ENCODE measurements around the gene UGT8.
A peak's percentile ranks its signal among the peaks of the same experiment; 100 is the strongest.
"Not testable (repeated sequence)": the region's sequence is repeated elsewhere in the genome, so short reads cannot be mapped to it uniquely, and the experiment has no call there.

UGT8 gene, protein sequence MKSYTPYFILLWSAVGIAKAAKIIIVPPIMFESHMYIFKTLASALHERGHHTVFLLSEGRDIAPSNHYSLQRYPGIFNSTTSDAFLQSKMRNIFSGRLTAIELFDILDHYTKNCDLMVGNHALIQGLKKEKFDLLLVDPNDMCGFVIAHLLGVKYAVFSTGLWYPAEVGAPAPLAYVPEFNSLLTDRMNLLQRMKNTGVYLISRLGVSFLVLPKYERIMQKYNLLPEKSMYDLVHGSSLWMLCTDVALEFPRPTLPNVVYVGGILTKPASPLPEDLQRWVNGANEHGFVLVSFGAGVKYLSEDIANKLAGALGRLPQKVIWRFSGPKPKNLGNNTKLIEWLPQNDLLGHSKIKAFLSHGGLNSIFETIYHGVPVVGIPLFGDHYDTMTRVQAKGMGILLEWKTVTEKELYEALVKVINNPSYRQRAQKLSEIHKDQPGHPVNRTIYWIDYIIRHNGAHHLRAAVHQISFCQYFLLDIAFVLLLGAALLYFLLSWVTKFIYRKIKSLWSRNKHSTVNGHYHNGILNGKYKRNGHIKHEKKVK

GRCh38 chr4:114598191-114599121 lies at the start of gene UGT8:
TSS of gene UGT8 (plus strand) at chr4:114598807. CDS start at chr4:114622881, 24,074 bp downstream.
- DNase-seq (ENCODE audit: low spot score) = peak; percentile 53

DNA sequence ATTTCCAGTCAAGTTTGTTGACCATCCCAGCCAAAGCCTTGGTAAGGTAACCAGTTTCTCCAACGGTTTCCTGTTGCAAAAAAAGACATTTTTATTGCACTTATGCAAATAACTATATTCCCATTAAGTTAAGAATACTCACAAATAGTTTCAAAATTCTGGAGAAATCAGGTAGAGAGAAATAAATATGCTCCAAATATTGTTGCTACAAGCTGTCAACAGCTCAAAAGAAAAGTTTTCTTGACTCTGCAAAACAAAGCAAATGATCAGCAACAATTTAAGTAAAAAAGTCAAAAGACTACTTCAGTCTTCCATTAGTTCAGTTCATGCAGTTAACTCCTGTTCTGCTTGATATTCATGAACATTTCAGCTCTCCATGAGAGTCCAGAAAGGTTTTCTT lies 49.0 kb upstream of the UGT8 start:
- DNase-seq (ENCODE audit: low spot score) = no peak

DNA sequence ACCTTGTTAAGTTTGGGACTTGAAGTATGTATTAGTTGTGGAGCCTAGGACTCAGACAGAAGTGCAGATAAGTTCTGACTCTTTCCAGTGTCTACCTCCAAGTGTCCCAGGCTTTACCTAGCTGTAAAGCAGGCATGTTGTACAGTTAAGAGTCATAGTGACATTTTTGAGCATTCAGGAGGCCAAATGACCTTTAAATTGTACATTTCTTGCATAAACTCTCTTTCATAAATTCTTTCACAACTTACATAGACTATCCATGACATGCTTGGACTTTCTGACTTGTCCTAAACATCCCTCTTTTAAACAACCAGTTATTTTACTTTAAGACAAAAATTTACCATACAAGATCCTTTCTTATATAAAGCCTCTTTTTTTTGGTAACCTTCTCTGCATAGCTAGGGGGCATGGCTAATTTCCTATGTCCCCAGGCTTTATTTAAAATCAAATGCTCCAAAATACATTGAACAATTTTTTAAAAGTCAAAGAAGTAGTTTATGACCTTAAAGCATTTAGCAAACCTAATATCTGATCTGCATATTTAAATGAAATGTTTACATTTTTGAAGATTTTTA lies 40.1 kb upstream of the UGT8 start:
- DNase-seq (ENCODE audit: low spot score) = no peak

GRCh38 chr4:114561590-114561989 lies 37.0 kb upstream of the UGT8 start:
- DNase-seq (ENCODE audit: low spot score) = no peak

GRCh38 chr4:114562176-114562904 lies 36.3 kb upstream of the UGT8 start:
- DNase-seq (ENCODE audit: low spot score) = no peak

- DNase-seq (ENCODE audit: low spot score) = no peak
Observed at GRCh38 chr4:114563536-114564315, 34.9 kb upstream of the UGT8 start.

- DNase-seq (ENCODE audit: low spot score) = no peak
Observed at GRCh38 chr4:114577386-114577785, 21.2 kb upstream of the UGT8 start.

GRCh38 chr4:114582621-114583020 lies 16.0 kb upstream of the UGT8 start:
- DNase-seq (ENCODE audit: low spot score) = no peak

DNA sequence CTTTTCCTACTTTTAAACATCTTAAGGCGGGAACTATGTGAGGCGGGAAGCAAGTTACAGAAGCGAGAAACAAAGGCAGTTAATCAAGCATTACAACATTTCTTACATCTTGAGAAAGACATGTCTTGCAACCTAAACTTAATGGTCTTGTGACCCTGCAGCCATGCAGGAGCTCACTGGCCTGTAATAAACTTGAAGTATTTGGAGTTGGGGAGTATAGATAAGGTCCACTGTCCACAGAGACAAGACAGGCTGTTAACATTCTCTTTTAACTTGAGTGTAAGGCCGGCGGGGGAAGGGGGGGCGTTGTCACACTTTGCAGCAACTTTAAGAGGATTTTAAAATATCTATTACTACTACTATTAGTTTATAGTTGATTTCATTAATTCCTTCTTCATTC lies 10.3 kb upstream of the UGT8 start:
- no peak for DNase-seq (ENCODE audit: low spot score)

DNA sequence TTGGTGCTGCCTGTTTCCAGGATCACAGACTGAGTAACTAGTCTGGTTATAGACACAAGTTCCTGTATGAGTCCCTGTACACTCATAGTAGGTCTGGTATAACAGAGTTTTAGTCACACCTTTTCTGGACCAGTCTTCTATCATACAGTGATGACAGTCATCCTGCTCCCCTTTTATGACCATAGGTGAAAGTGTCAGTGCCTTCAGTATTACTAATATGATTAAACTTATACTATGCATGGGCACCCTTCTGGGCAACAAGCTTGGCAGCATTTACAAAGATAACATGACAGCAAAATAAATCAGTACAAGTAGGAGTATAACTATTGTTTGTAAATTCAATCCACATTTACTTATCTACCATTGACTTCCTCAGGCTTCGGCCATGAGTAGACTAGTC lies 8.2 kb upstream of the UGT8 start:
- not testable (repeated sequence) for DNase-seq (ENCODE audit: low spot score)

DNA sequence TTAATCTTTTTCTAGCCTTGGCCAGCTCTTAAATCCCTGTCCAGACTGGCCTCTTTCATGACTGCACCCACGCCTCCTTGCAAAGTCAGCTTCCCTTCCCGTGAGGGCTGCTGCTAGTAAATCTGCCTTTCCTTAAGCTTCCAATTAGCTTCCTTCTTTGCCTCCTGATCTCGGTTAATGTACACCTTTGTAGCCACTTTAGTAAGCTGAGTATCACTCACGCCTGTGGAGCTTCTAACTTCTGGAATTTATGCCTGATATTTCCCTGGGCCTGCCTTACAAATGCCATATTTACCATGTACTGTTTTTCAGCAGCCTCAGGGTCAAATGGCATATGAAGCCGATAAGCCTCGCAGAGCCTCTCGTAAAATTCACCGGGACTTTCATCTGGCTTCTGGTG lies 5.1 kb upstream of the UGT8 start:
- DNase-seq (ENCODE audit: low spot score) = no peak

GRCh38 chr4:114595207-114595606 lies 3.4 kb upstream of the UGT8 start:
- DNase-seq (ENCODE audit: low spot score) = no peak

DNA sequence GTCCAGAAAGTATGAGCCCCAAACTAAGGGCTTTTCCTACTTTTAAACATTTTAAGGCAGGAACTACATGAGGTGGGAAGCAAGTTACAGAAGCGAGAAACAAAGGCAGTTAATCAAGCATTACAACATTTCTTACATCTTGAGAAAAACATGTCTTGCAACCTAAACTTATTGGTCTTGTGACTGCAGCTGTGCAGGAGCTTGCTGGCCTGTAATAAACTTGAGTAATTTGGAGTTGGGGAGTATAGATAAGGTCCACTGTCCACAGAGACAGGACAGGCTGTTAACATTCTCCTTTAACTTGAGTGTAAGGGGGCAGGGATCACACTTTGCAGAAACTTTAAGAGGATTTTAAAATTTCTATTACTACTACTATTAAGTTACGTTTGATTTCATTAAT lies 2.7 kb upstream of the UGT8 start:
- DNase-seq (ENCODE audit: low spot score) = no peak

DNA sequence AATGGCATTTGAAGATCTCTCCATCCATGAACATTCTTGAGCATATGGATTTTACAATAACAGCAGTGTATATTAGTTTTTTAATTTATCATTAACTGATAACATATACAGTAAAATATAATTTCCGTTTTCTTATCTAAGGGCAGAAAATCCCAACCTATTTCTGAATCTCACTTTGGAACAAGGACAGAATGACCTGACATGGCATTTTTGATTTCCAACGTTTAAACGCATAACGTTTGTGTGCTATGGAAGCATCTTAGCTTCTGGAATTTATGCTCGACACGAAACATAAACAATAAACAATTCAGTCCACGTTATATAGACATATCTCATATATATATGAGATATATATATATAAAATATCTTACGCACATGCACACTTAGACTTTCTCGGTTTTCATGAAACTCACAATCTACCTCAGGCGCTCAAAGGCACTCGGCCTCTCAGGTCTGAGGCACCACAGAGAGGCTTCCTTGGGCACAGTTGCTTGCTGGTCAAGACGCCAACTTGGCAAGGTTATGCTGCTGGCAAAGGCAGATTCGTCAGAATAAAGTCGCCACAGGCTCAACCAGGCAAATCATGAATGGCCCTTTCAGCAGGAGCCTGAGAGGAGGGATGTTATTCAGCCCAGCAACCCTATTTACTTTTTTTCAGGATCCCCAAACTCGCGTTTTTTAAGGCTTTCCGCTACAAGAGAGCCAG lies 1.0 kb upstream of the UGT8 start:
- DNase-seq (ENCODE audit: low spot score) = no peak

GRCh38 chr4:114599231-114599902 lies 760 bp downstream of the UGT8 start:
- DNase-seq (ENCODE audit: low spot score) = peak; percentile 16

DNA sequence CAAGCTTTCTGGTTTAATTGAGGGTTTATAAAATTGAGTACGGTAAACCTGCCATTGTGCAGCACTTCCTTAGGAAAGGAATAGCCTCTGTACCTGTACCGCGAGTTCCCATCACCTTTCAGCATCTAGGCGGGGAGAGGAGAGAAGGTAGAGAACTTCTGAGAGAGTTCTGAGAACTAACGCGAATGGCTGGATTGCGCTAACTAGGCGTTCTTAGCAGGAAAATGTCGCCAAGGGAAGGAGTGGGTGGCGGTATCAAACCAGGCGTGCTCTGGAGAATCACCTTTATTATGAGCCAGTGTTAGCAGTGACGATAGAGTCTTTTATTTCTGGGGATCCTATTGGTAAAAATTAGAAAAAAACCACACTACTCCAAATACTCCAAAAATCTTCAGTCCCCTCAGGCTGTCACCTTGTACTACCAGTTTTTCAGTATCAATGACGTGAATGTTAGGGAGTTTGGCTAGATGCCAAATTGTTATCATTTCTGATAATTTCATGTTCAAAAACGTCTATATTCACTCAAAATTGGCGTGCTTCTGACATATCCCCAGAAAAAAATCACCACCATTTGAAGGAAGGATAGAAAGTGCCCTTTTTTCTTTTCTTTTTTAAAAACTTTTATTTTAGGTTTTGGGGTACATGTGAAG lies 1.4 kb downstream of the UGT8 start:
- DNase-seq (ENCODE audit: low spot score) = no peak

GRCh38 chr4:114600672-114601071 lies 2.1 kb downstream of the UGT8 start:
- no peak for DNase-seq (ENCODE audit: low spot score)

GRCh38 chr4:114601304-114602052 lies 2.9 kb downstream of the UGT8 start:
- DNase-seq (ENCODE audit: low spot score) = no peak

All from AG20443 (cell line).